GM19025 (cell line): Measurements from ENCODE around the gene UNKL.

Experiments
- ATAC-seq: cut with Tn5 transposase; IDR thresholded peaks from one replicate; pipeline ENCODE4 v1.9.1; 2021; ENCODE audit warnings: mild to moderate bottlenecking, low read depth, moderate library complexity; ENCODE audit not compliant: unreplicated experiment

The UNKL gene

GRCh38 chr16:1343428-1344242 lies 70.9 kb downstream of the UNKL start:
- ATAC-seq: no peak

- ATAC-seq: peak; percentile 90
These were observed 71.7 kb downstream of the UNKL start for GRCh38 chr16:1342526-1343427.

- no peak for ATAC-seq
These were observed 72.7 kb downstream of the UNKL start for GRCh38 chr16:1341495-1342420.

- no peak for ATAC-seq
These were observed 73.6 kb downstream of the UNKL start for GRCh38 chr16:1340730-1341494.

GRCh38 chr16:1338855-1339675 lies 75.4 kb downstream of the UNKL start:
- no peak for ATAC-seq

GRCh38 chr16:1338119-1338730 lies 76.3 kb downstream of the UNKL start:
- no peak for ATAC-seq

- no peak for ATAC-seq
These were observed 77.0 kb downstream of the UNKL start for GRCh38 chr16:1337486-1337885.

GRCh38 chr16:1336619-1337018 lies 77.9 kb downstream of the UNKL start:
- no peak for ATAC-seq

- ATAC-seq: no peak
These were observed 78.5 kb downstream of the UNKL start for GRCh38 chr16:1335996-1336395.

- ATAC-seq: no peak
These were observed 79.1 kb downstream of the UNKL start for GRCh38 chr16:1335211-1335971.

GRCh38 chr16:1334739-1335138 lies 79.8 kb downstream of the UNKL start:
- ATAC-seq: no peak

- no peak for ATAC-seq
These were observed 80.4 kb downstream of the UNKL start for GRCh38 chr16:1333854-1334700.

- no peak for ATAC-seq
These were observed 81.2 kb downstream of the UNKL start, which contains the start of gene BAIAP3 for GRCh38 chr16:1333149-1333812. BAIAP3 (plus strand) TSS chr16:1333645; CDS start chr16:1338550, 4,905 bp downstream.

GRCh38 chr16:1332618-1333148 lies 81.8 kb downstream of the UNKL start:
- ATAC-seq: no peak

- ATAC-seq: no peak
These were observed 82.5 kb downstream of the UNKL start for GRCh38 chr16:1331712-1332617.
